Measurements from ENCODE around the gene FGD4. TPM values are rescaled to one million over a fixed set of nuclear protein-coding genes. Genes with fewer than 3 reads are reported as not detected.

FGD4 gene
- total and polyA plus RNA-seq, 4 donors = 4.8 to 64.6 (median 24.2) TPM

GRCh38 chr12:32366714-32367113 lies 32.6 kb upstream of the FGD4 start:
- TF ChIP-seq CTCF (IDR thresholded peaks at IDR 0.05; ENCODE audit: control extremely low read depth, extremely low read depth) = no peak
- WGBS, 2 donors = 85 to 93% methylated on average over 1 of the region's 1 CpG
- no peaks in the 10 kb centered on the region for H3K4me1 ChIP-seq (ENCODE audit: control insufficient read depth in 5 of 5, insufficient read depth in 5 of 5, low read length in 5 of 5)
- no peak overlapping the region for H3K4me3 ChIP-seq
- H3K36me3 ChIP-seq (ENCODE audit: control insufficient read depth in 4 of 4, insufficient read depth in 4 of 4, low read length in 4 of 4) = no peaks in the 10 kb centered on the region
- H3K27ac ChIP-seq (ENCODE audit: low read depth in 1 of 2, low read length in 1 of 2) = no peak overlapping the region
- ATAC-seq (ENCODE audit: insufficient read depth, low FRiP score) (no peak), DNase-seq (no peak)
- H3K27me3 ChIP-seq (ENCODE audit: control insufficient read depth in 3 of 3, insufficient read depth in 3 of 3, low read length in 2 of 3) = no peaks in the 10 kb centered on the region
- no peaks in the 10 kb centered on the region for H3K9me3 ChIP-seq (ENCODE audit: control insufficient read depth in 4 of 4, insufficient read depth in 3 of 4, low read length in 3 of 4)
- no peak overlapping the region for H3K9ac ChIP-seq (ENCODE audit: insufficient read depth in 1 of 2, low read length in 2 of 2)

GRCh38 chr12:32367381-32367780 lies 32.0 kb upstream of the FGD4 start:
- Histone ChIP-seq H3K4me1 (ENCODE audit: control insufficient read depth in 5 of 5, insufficient read depth in 5 of 5, low read length in 5 of 5) (no peaks in the 10 kb centered on the region), H3K36me3 (ENCODE audit: control insufficient read depth in 4 of 4, insufficient read depth in 4 of 4, low read length in 4 of 4) (no peaks in the 10 kb centered on the region), H3K9me3 (ENCODE audit: control insufficient read depth in 4 of 4, insufficient read depth in 3 of 4, low read length in 3 of 4) (no peaks in the 10 kb centered on the region), H3K27me3 (ENCODE audit: control insufficient read depth in 3 of 3, insufficient read depth in 3 of 3, low read length in 2 of 3) (no peaks in the 10 kb centered on the region), H3K4me3 (no peak overlapping the region), H3K27ac (ENCODE audit: low read depth in 1 of 2, low read length in 1 of 2) (no peak overlapping the region), H3K9ac (ENCODE audit: insufficient read depth in 1 of 2, low read length in 2 of 2) (no peak overlapping the region)
- ATAC-seq (ENCODE audit: insufficient read depth, low FRiP score) (no peak), DNase-seq (no peak)
- TF ChIP-seq CTCF (IDR thresholded peaks at IDR 0.05; ENCODE audit: control extremely low read depth, extremely low read depth) = no peak
- WGBS, 2 donors = 88 to 90% methylated on average over 4 of the region's 4 CpGs

GRCh38 chr12:32369202-32369601 lies 30.2 kb upstream of the FGD4 start:
- WGBS, 2 donors = 50 to 72% methylated on average over 4 of the region's 4 CpGs
- ATAC-seq (ENCODE audit: insufficient read depth, low FRiP score) (no peak), DNase-seq (no peak)
- Histone ChIP-seq H3K36me3 (ENCODE audit: control insufficient read depth in 4 of 4, insufficient read depth in 4 of 4, low read length in 4 of 4) (no peaks in the 10 kb centered on the region), H3K4me3 (no peak overlapping the region), H3K4me1 (ENCODE audit: control insufficient read depth in 5 of 5, insufficient read depth in 5 of 5, low read length in 5 of 5) (no peaks in the 10 kb centered on the region), H3K27me3 (ENCODE audit: control insufficient read depth in 3 of 3, insufficient read depth in 3 of 3, low read length in 2 of 3) (no peaks in the 10 kb centered on the region), H3K27ac (ENCODE audit: low read depth in 1 of 2, low read length in 1 of 2) (no peak overlapping the region), H3K9me3 (ENCODE audit: control insufficient read depth in 4 of 4, insufficient read depth in 3 of 4, low read length in 3 of 4) (no peaks in the 10 kb centered on the region), H3K9ac (ENCODE audit: insufficient read depth in 1 of 2, low read length in 2 of 2) (no peak overlapping the region)
- TF ChIP-seq CTCF (IDR thresholded peaks at IDR 0.05; ENCODE audit: control extremely low read depth, extremely low read depth) = no peak

GRCh38 chr12:32377344-32378055 lies 21.9 kb upstream of the FGD4 start:
- Histone ChIP-seq H3K36me3 (ENCODE audit: control insufficient read depth in 4 of 4, insufficient read depth in 4 of 4, low read length in 4 of 4) (no peaks in the 10 kb centered on the region), H3K9ac (ENCODE audit: insufficient read depth in 1 of 2, low read length in 2 of 2) (no peak overlapping the region), H3K4me1 (ENCODE audit: control insufficient read depth in 5 of 5, insufficient read depth in 5 of 5, low read length in 5 of 5) (no peaks in the 10 kb centered on the region), H3K9me3 (ENCODE audit: control insufficient read depth in 4 of 4, insufficient read depth in 3 of 4, low read length in 3 of 4) (no peaks in the 10 kb centered on the region), H3K27me3 (ENCODE audit: control insufficient read depth in 3 of 3, insufficient read depth in 3 of 3, low read length in 2 of 3) (no peaks in the 10 kb centered on the region), H3K4me3 (no peak overlapping the region), H3K27ac (ENCODE audit: low read depth in 1 of 2, low read length in 1 of 2) (no peak overlapping the region)
- no peak for ATAC-seq (ENCODE audit: insufficient read depth, low FRiP score)
- 81 to 87% methylated on average over 12 of the region's 12 CpGs for WGBS, 2 donors
- TF ChIP-seq CTCF (IDR thresholded peaks at IDR 0.05; ENCODE audit: control extremely low read depth, extremely low read depth) = no peak
- no peak for DNase-seq

All from lung (tissue), 12 donors.